Measurements from ENCODE around the gene GLIS1.

The GLIS1 gene

DNA sequence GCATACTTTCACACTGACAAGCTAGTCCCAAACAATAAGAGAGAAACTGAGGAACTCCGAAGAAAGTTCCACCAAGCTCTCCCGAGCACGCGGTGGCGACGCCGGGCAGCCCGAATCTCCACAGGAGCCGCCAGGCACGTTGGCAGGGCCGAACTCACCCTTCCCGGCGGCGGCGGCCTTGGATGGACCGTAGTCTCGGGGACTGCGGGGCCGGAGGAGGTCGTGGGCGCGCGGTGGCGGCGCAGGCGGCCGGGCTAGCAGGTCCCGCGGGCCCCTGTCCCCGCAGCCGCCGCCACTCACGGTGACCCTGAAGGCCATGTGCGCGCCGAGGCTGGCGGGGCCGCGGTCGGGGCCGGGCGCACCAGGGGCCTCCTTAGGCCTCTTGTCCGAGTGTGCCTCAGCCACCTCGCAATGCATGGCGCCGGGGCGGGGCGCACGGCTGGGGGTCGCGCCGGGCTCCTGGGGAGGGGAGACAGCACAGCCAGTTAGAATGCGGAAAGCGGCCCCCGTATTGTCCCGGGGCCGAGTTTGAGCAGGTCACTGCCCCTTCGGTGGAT, 1.2 kb downstream of the GLIS1 start:
- DNase-seq (ENCODE audit: low read depth in 4 of 4, low spot score in 1 of 4) = no peak

DNA sequence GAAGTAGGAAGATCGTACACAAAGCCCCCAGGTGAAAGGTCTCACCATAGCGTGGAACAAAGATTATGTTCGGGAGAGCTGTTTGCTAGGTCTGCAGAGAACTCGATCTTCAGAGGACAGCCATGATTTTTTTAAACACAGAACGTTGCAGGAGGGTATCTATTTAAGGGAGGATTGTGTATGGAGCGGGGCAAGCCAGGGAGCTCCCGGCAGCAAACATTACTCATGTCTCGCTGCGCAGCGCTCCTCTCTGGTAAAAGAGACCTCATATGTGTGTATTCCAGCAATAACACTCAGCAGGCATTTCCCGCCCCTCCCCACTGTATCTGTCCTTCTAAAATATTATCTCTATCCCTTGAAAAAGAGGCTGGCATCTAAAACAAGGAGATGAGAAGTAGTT, 2.7 kb downstream of the GLIS1 start:
- no peak for DNase-seq (ENCODE audit: low read depth in 4 of 4, low spot score in 1 of 4)

DNA sequence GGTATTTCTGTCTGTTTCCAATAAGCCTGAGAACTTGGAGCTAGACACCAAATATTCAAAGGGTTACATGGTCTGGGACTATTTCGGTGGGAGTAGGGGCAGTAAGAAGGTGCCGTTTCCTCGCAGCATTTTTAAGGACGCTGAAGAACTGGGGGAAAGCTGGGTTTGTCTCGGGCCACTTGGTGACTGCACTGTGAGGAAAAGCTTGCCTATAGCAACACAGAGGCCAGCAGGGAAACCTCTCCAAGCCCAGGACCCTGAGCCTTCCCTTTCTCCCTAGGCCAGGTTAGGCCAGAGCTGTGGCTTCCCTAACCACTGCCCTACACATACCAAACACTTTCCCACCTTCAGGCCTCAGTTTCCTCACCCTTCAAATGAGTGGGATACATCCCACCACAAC, 3.3 kb downstream of the GLIS1 start:
- DNase-seq (ENCODE audit: low read depth in 4 of 4, low spot score in 1 of 4) = no peak

- DNase-seq (ENCODE audit: low read depth in 4 of 4, low spot score in 1 of 4) = no peak
These were observed 3.7 kb downstream of the GLIS1 start for GRCh38 chr1:53735261-53735660.

DNA sequence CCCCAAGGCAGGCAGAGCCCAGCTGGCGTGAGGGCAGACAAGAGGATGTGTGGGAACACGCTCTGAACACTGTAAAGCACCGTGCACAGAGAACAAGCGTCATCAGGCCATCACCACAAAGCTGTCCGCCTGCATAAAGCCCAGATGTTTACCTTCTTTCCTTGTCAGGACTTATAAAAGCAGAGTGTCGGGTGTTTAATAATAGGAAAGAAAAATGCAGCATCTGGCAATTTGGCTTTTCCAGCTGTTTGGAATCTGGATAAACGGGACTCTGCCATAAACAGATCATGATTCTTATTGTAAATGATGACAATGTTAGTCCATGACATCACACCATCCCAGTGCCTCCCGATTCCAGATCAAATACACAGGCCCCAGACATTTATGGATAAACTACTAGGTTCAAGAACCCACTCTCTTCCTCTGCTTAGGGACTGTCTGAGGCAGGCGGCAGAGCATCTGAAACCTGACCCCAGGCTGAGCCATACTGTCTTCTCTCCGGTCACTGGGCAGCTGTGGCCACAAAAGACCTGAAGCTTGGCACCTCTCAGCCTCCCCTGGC, 4.2 kb downstream of the GLIS1 start:
- DNase-seq (ENCODE audit: low read depth in 4 of 4, low spot score in 1 of 4) = no peak

GRCh38 chr1:53733975-53734649, 4.9 kb downstream of the GLIS1 start:
- no peak for DNase-seq (ENCODE audit: low read depth in 4 of 4, low spot score in 1 of 4)

- DNase-seq (ENCODE audit: low read depth in 4 of 4, low spot score in 1 of 4) = no peak
These were observed 5.5 kb downstream of the GLIS1 start for GRCh38 chr1:53733447-53733931.

GRCh38 chr1:53732912-53733317, 6.0 kb downstream of the GLIS1 start:
- DNase-seq (ENCODE audit: low read depth in 4 of 4, low spot score in 1 of 4) = no peak

DNA sequence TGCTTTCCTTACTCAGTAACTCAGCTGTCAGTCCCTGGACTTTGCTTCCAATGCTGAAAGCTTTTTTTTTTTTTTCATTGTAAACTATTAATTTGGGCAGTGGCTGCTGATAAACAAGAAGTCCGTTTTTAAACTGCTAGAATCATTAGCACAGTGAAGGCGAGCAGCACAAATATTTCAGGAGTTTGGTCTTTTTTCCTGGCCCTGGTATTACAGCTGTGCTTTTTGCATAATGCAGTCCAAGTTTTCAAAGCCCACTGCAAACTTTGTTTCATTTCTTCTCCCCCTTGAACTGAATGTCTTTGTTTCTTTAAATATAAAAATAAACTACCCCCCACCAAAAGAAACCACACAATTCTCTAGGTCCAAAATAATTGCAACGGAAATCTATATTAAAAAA, 6.6 kb downstream of the GLIS1 start:
- DNase-seq (ENCODE audit: low read depth in 4 of 4, low spot score in 1 of 4) = no peak

DNA sequence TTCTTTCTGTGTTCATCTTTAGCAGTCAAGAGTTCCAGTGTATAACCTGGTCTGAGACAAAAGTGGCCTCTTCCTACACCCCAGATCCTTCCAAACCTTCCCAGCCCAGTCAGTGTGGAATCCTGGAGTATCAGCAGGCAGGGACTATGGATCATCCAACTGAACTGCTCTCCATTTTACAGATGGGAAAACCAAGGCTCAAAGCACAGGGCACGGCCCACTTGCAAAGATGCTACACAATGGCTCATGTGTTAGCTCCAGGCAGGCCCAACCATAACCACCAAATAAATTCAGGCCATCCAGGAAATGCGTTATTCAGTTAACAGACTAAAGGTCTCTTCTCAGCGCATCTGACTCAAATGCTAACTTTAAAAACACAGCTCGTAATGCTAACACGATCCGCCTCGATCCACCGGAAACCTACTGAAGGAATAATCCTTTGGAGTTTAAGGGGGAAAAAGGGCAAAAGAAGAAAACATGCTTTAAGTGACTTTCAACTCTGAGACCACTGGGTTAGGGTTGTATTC, 7.1 kb downstream of the GLIS1 start:
- no peak for DNase-seq (ENCODE audit: low read depth in 4 of 4, low spot score in 1 of 4)

GRCh38 chr1:53731043-53731600, 7.8 kb downstream of the GLIS1 start:
- DNase-seq (ENCODE audit: low read depth in 4 of 4, low spot score in 1 of 4) = no peak

DNA sequence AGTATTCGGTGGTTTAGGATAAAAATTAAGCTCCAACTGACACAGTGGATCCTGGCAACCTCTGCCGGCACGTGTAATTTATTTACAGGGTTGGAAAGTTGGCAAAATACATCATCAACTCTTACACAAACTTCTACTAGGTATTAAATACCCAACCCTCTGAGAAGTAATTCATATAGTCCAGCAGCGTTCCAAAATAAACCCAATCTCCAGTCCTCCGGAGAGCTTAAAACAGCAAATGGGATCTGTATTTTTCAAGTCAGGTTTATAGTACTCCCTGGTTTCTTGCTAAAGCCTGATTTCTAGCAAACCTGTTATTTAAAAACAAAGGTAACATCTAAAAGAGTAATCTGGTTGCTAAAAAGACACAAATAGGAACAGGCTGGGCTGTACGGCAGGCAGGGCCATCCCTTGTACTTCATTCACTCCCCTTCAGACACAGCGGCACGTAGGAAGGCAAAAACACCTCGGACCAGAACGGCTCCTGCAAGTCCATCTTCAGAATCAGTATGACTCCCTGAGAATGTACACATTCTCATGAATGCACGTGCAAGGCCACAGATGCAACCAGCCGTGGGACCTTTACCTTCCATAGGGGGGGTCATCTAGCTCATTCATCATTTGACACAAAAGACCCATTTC, 8.6 kb downstream of the GLIS1 start:
- no peak for DNase-seq (ENCODE audit: low read depth in 4 of 4, low spot score in 1 of 4)

DNA sequence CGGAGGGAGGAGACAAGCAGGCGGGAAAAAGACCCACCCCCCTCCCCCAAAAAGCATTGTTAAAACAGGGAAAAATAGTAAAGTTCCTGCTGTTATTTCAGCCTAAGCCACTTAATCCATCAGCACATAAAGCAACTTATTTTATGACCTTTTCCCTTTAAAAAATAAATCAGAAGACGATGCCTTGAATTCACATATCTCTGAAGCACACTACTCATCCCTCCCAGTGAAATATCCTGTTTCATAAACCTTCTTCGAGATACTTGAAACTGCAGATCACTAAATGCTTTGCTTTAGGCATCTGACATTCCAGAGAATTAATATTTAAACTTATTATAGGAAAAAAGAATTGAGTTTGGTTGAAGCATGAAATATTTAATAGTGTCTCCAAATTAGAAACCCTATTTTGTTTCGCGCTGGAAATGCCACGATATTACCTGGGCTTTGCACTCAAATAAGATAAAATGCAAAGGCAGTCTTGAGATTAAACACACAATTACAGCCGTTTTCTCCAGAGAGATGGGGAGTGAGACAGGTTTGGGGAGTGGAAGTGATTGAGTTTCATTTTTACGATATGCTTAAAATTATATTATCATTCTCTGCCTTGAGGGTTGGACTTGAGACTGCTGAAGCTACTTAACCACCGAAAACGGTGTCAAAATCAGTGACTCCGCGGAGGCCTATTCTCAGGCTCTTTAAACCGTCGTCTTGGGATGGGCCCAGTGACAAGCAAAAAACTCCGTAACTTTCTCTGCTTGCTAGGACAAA, 9.3 kb downstream of the GLIS1 start:
- no peak for DNase-seq (ENCODE audit: low read depth in 4 of 4, low spot score in 1 of 4)

- DNase-seq (ENCODE audit: low read depth in 4 of 4, low spot score in 1 of 4) = no peak
These were observed 10.1 kb downstream of the GLIS1 start for GRCh38 chr1:53728702-53729455.

- DNase-seq (ENCODE audit: low read depth in 4 of 4, low spot score in 1 of 4) = no peak
These were observed 10.8 kb downstream of the GLIS1 start for GRCh38 chr1:53728196-53728595.

- DNase-seq (ENCODE audit: low read depth in 4 of 4, low spot score in 1 of 4) = no peak
These were observed 11.4 kb downstream of the GLIS1 start for GRCh38 chr1:53727461-53728092.

DNA sequence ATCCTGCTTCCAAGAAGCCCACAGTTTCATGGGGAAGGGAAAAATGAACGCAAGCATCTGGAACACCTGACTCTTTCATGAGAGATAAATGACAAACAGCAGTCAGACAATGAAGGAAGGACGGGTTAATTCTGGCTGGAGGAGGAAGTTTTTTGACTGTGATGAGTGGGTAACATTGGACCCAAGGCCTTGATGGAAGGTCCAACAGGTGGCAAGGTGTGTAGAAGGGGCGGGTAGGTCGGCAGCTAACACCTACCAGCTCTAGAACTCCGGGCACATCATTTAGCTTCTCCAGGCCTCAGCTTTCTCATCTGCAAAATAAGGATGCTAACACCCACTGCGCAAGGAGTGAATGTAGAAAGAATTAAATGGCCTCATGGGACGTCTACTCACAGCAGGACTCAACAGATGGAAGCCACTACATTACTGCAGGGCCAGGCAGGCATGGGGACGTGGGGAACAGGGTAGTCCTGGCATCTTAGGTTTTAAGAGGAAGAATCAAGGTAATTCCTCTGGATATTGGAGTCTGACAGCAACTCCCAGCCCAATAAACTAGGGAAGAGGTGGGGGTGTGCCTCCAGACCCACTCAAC, 12.9 kb downstream of the GLIS1 start:
- no peak for DNase-seq (ENCODE audit: low read depth in 4 of 4, low spot score in 1 of 4)

DNA sequence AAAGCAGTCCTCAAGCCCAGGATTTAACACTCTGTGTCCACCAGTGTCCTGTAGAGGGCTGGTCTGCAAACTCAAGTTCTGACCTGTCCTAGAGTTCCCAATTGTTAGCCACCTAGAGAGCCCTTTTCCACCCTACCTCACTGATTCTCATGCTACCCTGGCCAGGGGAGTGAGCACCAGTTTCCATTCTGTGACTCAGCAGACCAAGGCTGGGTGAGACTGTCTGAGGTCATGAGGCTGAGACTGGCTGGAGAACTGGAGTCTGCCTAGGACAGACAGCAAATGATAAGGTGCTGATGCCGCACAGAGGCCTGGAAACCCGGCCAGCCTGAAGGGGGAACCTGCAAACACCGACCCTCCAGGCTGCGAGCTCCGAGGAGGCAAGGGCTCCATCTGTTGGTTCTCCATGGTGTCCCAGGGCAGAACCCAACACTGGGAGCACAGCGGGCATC, 13.7 kb downstream of the GLIS1 start:
- DNase-seq (ENCODE audit: low read depth in 4 of 4, low spot score in 1 of 4) = no peak

DNA sequence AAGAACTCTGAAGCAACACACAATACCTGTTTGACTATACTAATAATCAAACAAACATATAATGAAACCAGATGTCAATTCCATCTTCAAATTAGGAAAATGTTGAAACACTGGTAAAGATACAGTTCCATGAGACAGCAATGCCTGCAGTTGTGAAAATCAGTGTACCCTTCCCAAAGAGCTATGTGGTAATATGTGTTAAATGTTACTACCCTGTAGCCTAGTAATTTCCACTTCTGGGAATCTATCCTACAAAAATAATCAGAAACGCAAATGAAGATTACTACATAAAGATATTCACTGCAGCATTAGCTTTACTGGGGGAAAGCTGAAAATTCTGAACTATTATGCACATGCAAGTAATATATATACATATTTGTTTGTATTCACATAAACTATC, 16.9 kb downstream of the GLIS1 start:
- no peak for DNase-seq (ENCODE audit: low read depth in 4 of 4, low spot score in 1 of 4)
